Stimulated activated CD8-positive, alpha-beta memory T cell treated with anti-CD3 and anti-CD28 coated beads, Interleukin-7, amount 100 ng/mL, for 1 hour (primary cell): ENCODE measurements around the gene TBCCD1.

Experiments
- DNase-seq, 2 donors: peaks; one replicate each; pipeline ENCODE4 v3.0.0-alpha.2; 2020; ENCODE audit warnings: low read depth in 2 of 2

The TBCCD1 gene, protein sequence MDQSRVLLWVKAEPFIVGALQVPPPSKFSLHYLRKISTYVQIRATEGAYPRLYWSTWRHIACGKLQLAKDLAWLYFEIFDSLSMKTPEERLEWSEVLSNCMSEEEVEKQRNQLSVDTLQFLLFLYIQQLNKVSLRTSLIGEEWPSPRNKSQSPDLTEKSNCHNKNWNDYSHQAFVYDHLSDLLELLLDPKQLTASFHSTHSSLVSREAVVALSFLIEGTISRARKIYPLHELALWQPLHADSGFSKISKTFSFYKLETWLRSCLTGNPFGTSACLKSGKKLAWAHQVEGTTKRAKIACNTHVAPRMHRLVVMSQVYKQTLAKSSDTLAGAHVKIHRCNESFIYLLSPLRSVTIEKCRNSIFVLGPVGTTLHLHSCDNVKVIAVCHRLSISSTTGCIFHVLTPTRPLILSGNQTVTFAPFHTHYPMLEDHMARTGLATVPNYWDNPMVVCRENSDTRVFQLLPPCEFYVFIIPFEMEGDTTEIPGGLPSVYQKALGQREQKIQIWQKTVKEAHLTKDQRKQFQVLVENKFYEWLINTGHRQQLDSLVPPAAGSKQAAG

DNA sequence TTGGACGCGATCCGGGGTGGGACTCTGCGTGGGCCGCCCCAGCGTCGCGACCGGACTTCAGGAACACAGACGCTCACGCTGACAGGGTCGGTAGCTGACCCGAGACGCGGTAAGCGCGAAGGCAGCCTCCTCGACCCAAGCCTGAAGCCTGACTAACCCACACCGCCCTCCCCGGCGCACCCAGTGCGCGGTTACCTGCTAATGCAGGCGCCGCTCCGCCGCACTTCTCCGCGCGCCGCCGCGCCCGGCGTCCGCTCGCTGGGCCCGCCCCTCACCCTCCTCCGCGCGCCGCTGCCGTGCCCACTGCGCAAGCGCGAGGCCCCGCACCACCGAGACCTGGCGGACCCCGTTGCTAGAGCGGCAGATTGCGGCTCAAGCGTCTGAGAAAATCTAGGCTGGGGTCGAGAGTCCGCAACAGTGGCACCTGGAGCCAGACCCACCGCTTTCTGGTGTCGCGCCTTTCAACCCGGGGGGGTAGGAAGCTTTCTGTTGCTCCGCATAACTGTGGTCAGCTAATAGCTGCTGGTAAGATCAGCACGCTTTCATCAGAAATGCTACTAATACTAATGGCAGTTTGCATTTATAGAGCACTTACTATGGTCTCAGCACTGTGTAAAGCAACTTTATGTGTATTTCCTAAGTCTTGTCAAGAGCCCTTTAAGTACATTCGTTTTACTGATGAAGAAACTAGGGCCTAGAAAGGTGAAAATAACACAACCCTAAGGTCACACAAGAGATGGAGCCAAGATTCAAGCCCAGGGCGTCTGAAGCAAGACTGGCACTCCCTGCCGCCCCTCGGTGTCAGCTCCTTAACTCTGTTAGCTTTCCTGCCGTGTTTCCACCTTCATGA, at the start of gene TBCCD1:
Gene TBCCD1 (minus strand): TSS at position 268 of the 850 bp plus-strand sequence. CDS start 3,010 bp downstream, outside the sequence.
- DNase-seq, result peak; percentile 93 to 95

DNA sequence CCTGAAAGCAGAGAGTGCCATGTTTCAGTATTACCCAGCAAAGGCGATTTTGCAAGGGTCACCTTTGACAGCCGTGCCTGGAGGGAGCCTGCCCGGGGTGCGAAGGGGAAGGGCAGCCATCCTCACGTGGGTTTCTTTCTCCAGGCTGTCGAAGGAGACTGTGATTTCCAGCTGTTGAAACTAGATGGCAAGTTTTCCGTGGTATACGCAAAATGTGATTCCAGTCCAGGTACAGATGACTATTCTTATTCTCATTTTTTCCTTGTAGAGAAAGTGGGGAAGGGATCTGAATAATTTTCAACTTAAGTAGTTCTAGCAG, 49.1 kb upstream of the TBCCD1 start:
- no peak for DNase-seq

DNA sequence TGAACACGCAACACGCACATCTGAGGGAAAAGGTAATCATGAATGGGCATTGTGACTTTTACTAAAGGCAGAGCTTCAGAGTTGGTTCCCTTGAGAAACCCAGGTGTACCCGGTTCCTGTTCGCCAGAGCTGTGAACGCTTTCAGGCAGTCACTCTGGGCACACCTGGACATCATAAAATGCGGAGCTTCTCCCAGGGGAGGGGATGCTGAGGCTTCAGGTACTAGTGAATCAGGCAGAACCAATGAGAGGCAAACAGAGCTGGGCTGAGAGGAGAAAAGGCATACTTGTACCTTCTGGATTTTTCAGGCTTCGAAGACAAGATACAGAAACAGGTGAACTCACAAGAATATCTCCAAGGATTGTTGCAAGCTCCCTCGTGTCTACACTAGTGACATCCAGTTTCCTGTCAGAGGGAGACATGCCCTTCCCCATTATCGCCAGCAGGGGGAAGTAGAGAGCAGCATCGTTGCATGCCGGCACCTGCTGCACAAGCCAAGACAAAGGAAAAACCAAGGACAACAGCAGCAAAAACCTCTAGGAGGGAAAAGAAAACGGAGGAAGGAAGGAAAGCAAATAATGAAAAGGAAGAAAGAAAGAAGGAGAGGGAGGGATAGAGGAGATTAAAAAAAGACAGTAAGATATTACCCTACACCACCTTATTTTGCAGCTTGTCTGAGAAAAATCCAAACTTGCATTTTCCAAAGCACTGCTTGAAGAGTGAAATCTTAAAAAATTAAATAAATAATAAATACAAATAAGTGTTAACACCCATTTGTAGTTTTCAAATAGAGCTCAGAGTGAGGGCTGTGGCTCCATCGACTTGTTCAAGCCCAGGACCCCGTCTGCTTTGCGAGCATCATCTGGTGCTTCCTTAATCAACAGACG, 47.7 kb upstream of the TBCCD1 start:
- DNase-seq, result peak; percentile 37 to 58

DNA sequence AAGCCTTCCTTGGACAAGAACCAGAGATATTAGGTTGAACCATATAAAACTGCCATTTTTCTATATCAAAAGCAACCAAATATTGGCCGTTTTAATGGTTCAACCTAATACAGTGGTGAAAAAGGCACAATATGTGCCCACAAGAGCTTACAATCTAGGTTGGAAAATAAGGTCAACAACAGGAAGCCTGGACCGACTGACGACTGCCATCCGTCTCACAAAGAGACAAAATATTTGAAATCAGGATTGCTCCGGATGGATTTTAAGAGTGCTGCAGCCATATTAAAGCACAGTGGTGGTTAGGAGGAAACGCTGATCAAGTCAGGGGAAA, 47.1 kb upstream of the TBCCD1 start:
- DNase-seq, result no peak

DNA sequence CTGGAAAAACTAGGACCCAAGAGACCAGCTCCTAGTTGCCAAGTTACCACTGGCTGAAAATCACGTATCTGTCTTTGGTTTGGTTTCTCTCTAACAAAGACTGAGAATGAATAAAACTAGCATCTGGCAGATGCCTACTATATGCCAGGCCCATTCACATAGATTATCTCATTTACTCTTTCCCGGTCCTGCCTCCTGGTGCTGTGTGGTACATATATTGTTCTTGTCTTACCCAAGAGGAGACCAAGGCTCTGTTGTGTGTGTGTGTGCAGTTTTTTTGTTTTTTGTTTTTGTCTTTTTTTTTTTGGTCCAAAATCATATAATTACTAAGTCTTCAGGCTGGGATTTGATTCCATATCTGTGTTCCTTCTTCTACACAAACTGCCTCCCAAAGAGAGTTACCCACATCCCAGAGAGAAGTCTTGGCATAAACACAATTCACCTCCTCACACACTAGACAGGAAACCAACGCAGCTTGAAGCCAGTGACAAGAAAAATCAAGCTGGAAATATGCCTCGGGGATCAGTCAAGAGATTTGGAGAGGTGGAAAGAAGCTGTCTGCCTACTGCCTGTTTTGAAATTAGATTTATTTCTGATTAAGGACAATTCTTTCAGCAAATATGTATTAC, 46.6 kb upstream of the TBCCD1 start:
- DNase-seq, result no peak

DNA sequence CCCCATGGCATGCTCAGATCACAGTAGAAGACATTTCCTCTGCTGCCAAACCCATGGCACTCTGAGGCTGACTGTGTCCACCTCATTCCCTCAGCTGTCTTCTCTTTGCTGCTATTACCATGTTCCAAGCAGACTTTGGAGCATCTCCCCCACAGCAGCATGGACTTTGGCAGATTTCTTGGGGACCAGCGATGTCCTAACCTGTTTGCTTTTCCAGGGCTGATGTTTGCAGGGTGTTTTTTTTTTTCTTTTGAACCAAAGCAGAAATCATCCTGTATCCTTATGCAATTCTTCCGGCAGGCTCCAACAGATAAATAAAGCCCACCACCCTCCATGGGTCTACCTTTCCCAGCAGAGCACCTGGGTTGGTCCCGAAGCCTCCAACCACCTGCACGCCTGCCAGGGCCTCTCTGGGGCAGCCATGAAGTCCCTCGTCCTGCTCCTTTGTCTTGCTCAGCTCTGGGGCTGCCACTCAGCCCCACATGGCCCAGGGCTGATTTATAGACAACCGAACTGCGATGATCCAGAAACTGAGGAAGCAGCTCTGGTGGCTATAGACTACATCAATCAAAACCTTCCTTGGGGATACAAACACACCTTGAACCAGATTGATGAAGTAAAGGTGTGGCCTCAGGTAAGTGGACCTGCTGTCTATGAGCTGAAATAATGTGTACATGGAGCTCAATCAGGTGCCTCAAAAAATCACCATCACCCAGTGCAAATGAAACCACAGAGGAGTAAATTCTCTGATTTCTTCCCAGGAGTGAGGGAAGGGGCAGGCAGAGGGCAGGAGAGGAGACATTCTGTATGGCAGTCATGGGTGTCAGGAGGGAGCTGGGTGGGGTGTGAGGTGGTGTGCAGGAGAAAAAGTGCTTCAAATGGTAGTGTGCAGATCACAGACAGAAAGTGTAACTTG, 45.8 kb upstream of the TBCCD1 start, which contains the start of gene AHSG:
Gene AHSG (plus strand): TSS at position 340 of the 916 bp plus-strand sequence. CDS start 82 bp downstream, at position 422.
- no peak for DNase-seq

DNA sequence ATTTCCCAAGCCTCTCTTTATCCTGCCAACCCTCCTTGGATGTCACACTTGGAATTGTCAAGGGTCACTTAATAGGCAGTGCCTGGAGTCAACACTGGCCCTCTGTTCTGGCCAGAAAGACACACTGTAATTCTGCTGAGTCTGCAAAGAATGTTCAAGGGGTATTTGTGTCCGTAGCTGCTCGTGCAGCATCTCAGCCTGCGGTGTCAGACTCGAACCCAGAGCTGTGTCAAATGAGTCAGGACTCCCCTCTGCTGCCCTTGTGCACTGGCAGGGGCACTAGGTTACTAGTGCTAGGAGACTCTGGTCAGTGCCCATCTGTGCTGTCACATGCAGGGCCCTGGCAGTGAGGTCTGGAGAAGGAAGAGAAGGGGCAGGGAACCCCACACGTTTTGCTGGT, 44.9 kb upstream of the TBCCD1 start:
- DNase-seq, result no peak

DNA sequence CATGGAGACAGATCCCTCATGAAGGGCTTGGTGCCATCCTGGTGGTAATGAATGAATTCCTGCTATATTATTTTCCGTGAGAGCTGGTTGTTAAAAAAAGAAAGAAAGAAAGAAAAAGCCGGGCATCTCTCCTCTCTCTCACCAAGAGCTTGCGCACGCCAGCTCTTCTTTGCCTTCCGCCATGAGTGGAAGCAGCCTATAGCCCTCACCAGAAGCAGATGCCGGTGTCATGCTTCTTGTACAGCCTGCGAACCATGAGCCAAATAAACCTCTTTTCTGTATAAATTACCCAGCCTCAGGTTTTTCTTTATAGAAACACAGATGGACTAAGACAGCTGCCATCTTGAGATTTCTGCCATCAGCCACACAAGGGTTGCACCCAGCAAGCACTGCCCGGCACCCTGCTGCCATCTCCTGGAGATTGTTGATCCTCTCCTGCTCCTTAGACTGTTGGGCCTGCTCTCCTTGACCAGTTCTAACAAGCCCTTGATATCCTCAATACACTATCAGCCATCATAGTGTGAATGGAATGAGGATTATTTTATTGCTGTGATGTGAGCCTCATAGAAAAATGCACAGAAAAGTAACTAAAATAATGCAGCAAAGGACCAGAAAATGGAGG, 42.2 kb upstream of the TBCCD1 start:
- no peak for DNase-seq

DNA sequence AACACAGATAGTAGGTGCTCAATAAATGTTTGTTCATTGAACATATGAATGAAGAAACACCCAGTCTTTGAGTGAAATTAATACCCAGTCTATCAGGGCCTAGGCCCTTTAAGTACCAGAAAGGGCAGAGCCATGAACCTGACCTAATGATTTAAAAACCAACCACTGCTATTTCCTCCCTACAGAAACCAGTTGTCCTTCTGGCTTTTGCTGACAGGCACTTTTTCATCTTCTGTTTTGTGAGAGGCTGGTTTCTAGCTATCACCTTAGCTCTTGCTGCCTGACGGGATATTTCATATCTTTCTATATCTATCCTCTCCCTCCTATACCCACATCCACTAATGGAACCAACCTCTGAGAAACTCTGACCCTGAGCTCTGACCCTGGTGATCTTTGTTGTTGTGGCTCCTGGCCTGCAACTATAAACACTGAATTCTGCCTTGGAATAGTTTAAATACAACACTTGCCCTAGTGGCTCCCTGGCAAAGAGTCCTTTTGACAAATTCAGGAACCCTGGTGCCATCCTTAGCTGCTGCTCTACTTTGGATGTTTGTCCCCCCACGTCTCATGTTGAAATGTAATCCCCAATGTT, 41.6 kb upstream of the TBCCD1 start:
- DNase-seq, result no peak

DNA sequence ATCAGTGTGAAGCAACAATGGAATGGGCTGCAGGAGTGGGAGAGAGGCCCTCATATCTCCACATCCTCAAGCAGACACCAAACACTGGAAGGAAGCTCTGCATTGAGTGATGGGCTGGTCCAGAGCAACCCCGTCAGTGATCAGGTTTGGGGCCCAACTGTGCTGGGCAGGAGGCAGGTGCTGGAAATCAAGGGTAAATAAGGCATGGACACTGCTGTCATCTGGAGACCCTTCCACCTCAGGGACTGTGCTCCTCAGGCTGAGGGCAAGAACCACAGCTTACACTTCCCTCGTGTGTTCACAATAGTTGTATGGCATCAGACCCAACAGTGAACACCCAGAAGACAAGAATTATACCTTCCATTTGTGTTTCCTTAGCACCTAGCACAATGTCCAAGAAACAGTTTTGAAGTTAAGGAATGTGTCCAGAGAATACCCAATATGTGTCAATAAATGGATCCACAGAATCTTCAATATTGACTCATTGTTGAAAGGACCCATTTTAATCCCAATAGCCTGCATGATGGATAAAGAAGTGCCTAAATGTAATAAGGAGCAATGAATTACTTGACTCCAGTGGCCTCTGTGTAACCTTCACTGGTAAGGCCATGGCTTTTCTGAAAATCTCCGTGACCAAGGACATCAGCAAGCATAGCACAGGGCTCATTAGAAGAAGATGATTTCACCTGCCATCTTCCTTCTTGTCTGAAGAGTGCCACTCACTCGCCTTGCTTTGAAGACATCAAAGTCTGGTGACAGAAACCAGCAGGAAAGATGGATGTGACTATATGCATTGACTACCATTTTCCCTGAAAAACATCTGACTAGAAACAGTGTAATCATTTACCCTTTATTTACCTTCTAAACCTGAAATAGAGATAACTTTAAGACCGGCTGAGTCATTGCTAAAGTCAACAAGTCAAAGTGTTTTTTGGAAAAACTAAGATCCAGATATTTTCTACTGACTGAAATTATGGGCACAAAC, 38.7 kb upstream of the TBCCD1 start:
- DNase-seq, result no peak

DNA sequence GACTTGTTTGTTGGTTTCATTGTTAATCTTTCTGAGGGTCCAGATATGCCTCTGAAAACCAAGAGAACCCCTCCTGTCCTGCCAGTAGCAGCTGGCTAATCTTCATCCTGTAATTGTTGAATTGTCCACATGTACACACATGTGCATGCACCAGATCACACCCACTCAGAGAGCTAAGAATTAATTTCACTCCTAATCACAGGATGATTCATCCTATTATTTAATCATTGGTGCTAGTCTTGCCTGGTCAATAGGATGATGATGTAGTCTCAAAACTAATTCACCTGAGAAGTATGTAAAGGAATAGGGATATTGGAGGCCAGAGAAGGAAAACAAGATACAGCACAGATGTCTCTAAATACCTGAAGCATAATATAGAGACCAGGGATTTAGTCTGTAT, 37.9 kb upstream of the TBCCD1 start:
- no peak for DNase-seq

DNA sequence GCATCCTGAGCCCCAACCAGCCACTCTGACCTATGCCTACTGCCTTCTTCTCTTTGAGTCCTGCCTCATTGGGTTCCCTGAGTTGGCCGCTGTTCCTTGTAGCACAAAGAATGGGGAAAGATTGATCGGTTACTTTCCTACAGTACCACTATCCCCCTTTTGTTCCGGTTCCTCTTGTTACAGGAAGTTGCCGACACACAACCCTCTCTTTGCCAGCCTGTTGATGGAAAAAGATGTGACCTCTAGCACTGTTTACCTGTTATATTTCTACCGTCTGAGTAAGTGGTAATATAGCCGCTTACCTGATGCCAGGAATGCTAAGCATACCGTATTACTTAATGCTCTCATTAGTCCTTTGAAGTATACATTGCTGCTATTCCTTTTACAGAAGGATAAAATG, 36.0 kb upstream of the TBCCD1 start:
- DNase-seq, result no peak

DNA sequence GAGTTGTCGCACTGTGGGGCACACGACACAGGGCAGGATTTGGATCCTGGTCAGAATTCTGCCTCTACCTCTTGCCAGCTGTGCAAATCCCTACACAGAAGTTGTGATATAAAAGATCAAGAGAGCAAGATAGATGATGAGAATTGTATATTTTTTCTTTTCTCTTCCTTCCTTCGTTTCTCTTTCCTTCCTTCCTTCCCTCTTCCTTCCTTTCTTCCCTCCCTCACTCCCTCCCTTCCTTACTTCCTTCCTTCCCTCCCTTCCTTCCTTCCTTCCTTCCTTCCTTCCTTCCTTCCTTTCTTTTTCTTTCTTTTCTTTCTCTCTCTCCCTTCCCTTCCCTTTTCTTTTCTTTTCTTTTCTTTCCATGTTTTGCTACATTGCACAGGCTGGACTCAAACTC, 33.8 kb upstream of the TBCCD1 start:
- no peak for DNase-seq

DNA sequence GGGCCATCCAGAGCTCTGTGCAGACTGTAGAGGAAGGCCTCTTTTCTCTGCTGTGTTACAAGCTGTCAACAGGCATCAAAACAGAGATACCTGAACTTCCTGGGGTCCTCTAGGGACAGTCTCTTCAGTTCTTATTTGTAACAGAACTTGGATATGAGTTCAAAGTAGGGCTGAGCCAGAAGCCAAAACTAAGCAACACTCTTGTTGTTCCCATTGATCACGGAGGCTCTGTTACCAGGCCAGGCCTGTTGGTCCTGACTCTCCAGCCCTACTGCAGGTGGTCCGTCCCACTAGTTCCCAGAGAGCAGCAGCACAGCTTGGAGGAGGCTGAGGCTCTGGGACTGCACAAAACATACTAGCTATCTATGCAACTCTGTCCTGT, 32.6 kb upstream of the TBCCD1 start:
- no peak for DNase-seq

DNA sequence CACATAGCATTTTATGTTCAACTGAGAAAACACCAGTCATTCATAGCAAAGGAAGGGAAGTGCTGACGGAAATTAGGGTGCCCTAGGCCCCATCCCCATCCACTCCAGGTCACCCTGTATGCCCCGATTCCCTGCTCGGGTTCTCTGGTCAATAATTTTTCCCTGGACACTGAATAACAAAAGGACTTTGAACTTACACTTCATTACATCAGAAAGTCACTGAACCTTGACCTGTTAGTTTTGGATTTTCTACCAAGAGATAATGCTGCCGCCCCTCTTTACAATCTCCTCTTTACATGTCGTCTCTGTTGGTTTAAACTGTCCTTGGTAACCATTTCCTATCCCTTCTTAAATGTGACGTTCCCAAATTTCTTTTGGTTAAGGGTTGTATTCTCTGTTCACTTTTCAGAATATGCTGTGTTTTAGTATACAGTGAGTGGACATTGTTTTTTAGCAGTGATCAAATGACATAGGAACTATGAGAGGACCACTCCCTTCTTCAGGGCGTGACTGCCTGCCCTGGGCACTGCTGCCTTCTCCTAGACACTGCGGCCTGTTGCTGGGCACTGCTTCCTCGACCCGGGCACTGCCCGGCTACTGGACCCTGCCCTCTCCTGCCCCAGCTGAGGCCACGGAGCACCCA, 32.1 kb upstream of the TBCCD1 start:
- DNase-seq, result no peak

DNA sequence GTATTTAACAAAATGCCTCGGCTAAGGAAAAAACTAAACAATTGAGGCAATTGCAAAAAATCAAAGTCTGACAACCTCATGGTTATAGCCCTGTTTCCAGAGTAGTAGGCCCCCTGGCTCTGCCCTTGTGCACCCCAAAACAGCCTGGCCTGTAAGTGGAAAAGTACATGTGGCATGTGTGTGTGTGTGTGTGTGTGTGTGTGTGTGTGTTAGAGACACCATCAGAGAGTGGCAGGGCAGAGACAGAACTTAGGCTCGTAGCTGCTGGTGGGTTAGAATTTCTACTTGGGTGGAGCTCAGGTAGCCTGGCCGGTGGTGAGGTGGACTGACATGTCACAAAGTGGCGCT, 31.6 kb upstream of the TBCCD1 start:
- no peak for DNase-seq

DNA sequence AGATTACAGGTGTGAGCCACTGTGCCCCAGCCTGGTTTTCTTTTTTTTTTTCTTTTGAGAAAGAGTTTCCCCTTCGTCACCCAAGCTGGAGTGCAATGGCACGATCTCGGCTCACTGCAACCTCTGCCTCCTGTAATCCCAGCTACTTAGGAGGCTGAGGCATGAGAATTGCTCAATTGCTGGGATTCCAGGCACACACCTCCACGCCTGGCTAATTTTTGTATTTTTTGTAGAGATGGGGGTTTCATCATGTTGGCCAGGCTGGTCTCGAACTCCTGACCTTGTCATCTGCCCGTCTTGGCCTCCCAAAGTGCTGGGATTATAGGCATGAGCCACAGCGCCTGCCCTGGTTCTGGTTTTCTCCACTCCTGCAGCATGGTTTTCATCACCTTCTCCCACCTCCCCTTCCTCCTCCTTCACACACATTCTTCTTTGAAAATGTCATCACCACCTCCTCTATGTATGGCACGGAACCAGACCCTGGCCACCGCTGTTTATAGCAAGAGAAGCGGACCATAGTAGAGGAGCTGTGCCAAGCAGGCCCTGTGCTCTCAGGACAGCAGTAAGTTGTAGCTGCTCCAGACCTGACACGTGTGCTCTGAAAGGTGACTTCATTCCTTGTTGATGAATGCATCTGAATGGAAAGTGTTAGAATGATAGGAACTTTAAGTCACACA, 31.1 kb upstream of the TBCCD1 start:
- DNase-seq, result no peak
